ENCODE results near the gene PLCH2.

The PLCH2 gene

DNA sequence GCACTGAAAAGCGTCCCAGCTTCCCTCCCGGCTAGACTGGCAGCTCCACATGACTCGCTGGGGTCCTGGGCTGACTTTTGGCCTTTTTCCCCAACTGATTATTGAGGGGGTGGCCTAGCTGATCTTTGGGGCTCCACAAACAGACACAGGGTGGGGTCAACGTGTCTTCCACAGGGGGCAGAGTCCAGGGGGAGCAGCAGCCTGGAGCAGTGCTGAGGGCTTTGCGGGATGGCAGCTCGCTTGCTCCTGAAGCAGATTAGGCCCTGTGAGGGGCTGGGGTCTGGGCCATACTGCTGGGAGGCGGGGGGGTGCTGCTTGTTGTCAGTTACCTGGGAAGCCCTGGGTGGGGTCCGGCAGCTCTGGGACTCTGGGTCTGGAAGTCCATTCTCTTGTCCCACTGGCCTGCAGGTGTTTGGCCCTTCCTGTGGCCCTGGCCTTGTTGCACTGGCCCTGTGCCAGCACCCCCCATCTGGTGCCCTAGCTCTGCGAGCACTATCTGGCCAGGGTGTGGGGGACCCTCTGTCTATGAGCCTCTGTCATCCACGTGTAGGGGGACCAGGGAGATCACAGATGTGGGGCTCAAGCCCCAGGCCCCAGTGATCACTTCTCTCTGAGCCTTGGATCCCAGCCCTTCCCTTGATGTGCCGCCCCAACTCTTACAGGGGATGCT lies 66.3 kb downstream of the PLCH2 start:
- no peak overlapping the region for H3K4me2 ChIP-seq (ENCODE audit: low read length)

DNA sequence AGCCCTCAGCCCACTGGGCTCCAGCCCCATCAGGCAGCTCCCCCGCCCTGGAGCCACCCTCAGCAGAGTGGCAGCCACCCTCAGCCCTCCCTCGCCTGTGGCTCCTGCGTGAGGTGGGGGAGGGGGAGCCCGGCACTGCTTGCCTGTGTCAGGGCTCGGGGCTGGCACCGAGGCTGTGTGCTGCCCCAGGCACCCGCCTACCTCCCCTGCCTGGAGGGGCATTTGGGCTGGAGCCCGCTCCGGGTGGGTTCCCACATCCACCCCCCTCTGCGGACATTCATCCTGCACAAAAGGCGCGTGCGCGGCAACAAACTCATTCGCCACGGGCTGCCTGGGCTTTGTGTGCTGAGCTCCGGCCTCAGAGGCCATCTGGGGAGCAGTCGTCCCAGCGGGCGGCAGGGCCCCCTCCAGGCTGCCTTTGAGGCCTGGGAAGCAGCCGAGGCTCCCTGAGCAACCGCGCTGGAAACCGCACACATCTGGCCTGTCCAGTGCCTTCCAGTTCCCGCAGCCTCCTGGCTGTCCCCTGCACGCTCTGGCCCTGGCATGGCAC lies 67.5 kb downstream of the PLCH2 start:
- TF ChIP-seq EZH2 (IDR thresholded peaks at IDR 0.05; ENCODE audit: borderline replicate concordance, low read length) = no peak
- TF ChIP-seq, protein P1, sequence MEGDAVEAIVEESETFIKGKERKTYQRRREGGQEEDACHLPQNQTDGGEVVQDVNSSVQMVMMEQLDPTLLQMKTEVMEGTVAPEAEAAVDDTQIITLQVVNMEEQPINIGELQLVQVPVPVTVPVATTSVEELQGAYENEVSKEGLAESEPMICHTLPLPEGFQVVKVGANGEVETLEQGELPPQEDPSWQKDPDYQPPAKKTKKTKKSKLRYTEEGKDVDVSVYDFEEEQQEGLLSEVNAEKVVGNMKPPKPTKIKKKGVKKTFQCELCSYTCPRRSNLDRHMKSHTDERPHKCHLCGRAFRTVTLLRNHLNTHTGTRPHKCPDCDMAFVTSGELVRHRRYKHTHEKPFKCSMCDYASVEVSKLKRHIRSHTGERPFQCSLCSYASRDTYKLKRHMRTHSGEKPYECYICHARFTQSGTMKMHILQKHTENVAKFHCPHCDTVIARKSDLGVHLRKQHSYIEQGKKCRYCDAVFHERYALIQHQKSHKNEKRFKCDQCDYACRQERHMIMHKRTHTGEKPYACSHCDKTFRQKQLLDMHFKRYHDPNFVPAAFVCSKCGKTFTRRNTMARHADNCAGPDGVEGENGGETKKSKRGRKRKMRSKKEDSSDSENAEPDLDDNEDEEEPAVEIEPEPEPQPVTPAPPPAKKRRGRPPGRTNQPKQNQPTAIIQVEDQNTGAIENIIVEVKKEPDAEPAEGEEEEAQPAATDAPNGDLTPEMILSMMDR (IDR thresholded peaks at IDR 0.05; ENCODE audit: low read length) = no peak
- Histone ChIP-seq H3K36me3 (ENCODE audit: insufficient read depth, low read length) (no peaks in the 10 kb centered on the region), H2AFZ (ENCODE audit: low read length) (no peak overlapping the region), H3K27me3 (ENCODE audit: insufficient read depth, low read length) (0 out of 2 replicates have a peak, but pooled peaks cover under 1% of the 10 kb centered on the region), H3K4me3 (ENCODE audit: low read depth, low read length, poor library complexity, severe bottlenecking) (no peak overlapping the region), H3K4me1 (ENCODE audit: insufficient read depth, low read length, severe bottlenecking) (peaks cover 23% of the 10 kb centered on the region), H3K4me2 (ENCODE audit: low read length) (no peak overlapping the region), H3K9me3 (ENCODE audit: low read length) (no peaks in the 10 kb centered on the region), H3K27ac (ENCODE audit: low read depth, low read length, poor library complexity, severe bottlenecking) (no peak overlapping the region), H3F3A (ENCODE audit: insufficient read depth, low read length) (no peaks in the 10 kb centered on the region), H4K20me1 (ENCODE audit: insufficient read depth, low read length) (no peaks in the 10 kb centered on the region), H3K9me2 (ENCODE audit: low read depth, low read length) (no peaks in the 10 kb centered on the region), H3K9ac (ENCODE audit: low read length) (no peak overlapping the region), H3K79me2 (ENCODE audit: insufficient read depth, low read length) (no peaks in the 10 kb centered on the region)

More for the DNA sequence above, 66.3 kb downstream of the PLCH2 start:
- no peak for TF ChIP-seq EZH2 (IDR thresholded peaks at IDR 0.05; ENCODE audit: borderline replicate concordance, low read length)
- TF ChIP-seq, protein P1 (IDR thresholded peaks at IDR 0.05; ENCODE audit: low read length) = no peak
- Histone ChIP-seq H3K36me3 (ENCODE audit: insufficient read depth, low read length) (no peaks in the 10 kb centered on the region), H3K79me2 (ENCODE audit: insufficient read depth, low read length) (no peaks in the 10 kb centered on the region), H3K27ac (ENCODE audit: low read depth, low read length, poor library complexity, severe bottlenecking) (no peak overlapping the region), H3K9ac (ENCODE audit: low read length) (no peak overlapping the region), H3K9me2 (ENCODE audit: low read depth, low read length) (no peaks in the 10 kb centered on the region), H3K27me3 (ENCODE audit: insufficient read depth, low read length) (0 out of 2 replicates have a peak, but pooled peaks cover 7% of the 10 kb centered on the region), H2AFZ (ENCODE audit: low read length) (no peak overlapping the region), H3F3A (ENCODE audit: insufficient read depth, low read length) (no peaks in the 10 kb centered on the region), H3K9me3 (ENCODE audit: low read length) (no peaks in the 10 kb centered on the region), H3K4me3 (ENCODE audit: low read depth, low read length, poor library complexity, severe bottlenecking) (no peak overlapping the region), H3K4me1 (ENCODE audit: insufficient read depth, low read length, severe bottlenecking) (peaks cover 11% of the 10 kb centered on the region), H4K20me1 (ENCODE audit: insufficient read depth, low read length) (no peaks in the 10 kb centered on the region)

DNA sequence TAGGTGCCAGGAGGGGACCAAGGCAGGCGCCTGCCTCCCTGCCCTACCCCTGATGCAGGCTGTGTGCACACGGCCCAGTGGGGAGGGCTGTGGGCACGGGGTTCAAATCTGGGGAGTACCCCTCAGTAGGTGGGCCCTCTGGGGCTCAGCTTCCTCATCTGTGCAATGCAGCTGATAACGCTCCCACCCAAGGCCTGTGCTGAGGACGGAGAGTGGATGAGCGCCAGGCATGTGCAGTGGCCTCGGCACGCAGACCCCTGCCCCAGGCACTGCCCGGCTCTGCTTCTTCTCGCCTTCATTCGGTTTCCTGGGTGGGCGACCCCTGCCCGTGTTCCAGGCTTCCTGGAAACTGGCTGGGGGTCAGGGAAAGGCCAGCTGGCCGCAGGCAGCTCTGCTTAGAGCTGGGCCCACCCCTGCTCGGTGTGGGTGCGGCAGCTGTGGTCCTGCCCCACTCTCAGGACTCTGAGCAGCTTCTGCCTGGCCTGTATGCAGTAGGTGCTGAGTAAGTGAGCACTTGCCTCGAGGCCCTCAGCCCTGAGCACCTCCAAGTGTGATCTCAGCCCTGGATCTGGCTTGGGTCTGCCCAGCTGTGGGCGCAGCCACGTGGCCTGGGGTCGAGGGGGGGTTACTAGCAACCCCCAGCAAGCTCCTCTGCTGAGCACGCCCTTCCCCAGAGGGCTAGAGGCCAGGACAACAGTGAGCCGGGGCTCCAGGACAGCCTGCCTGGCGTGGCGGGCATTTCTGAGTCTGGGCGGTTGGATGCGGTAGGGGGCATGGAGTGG lies 68.2 kb downstream of the PLCH2 start:
- Histone ChIP-seq H3K36me3 (ENCODE audit: insufficient read depth, low read length) (no peaks in the 10 kb centered on the region), H3K79me2 (ENCODE audit: insufficient read depth, low read length) (no peaks in the 10 kb centered on the region), H4K20me1 (ENCODE audit: insufficient read depth, low read length) (no peaks in the 10 kb centered on the region), H3F3A (ENCODE audit: insufficient read depth, low read length) (no peaks in the 10 kb centered on the region), H3K4me3 (ENCODE audit: low read depth, low read length, poor library complexity, severe bottlenecking) (no peak overlapping the region), H3K4me2 (ENCODE audit: low read length) (no peak overlapping the region), H3K9me2 (ENCODE audit: low read depth, low read length) (no peaks in the 10 kb centered on the region), H3K27ac (ENCODE audit: low read depth, low read length, poor library complexity, severe bottlenecking) (no peak overlapping the region), H3K9me3 (ENCODE audit: low read length) (no peaks in the 10 kb centered on the region), H2AFZ (ENCODE audit: low read length) (no peak overlapping the region), H3K27me3 (ENCODE audit: insufficient read depth, low read length) (no peaks in the 10 kb centered on the region), H3K9ac (ENCODE audit: low read length) (no peak overlapping the region), H3K4me1 (ENCODE audit: insufficient read depth, low read length, severe bottlenecking) (peaks cover 30% of the 10 kb centered on the region)
- TF ChIP-seq EZH2 (IDR thresholded peaks at IDR 0.05; ENCODE audit: borderline replicate concordance, low read length) = no peak
- TF ChIP-seq, protein P1 (IDR thresholded peaks at IDR 0.05; ENCODE audit: low read length) = no peak
